Loucy (cell line): ENCODE measurements around the gene BCL2L14.

Source experiments
- H2AFZ ChIP-seq: fragments of 200-600 bp; sonication (generic); 2 replicates; pipeline ENCODE4 v1.6.0; 2016; ENCODE audit warnings: antibody characterized with exemption, mild to moderate bottlenecking, low read length, moderate library complexity
- H3F3A ChIP-seq: fragments of 200-600 bp; 2 replicates; pipeline ENCODE4 v1.6.0; 2016; ENCODE audit warnings: antibody characterized with exemption, low read depth, mild to moderate bottlenecking
- H3K27me3 ChIP-seq: fragments of 200-600 bp; sonication (generic); 2 replicates; pipeline ENCODE4 v1.6.1; 2014; ENCODE audit warnings: low read length, mild to moderate bottlenecking; ENCODE audit not compliant: insufficient read depth, poor library complexity, severe bottlenecking
- H3K36me3 ChIP-seq: fragments of 200-600 bp; sonication (generic); 2 replicates; pipeline ENCODE4 v1.6.1; 2016; ENCODE audit warnings: low read length; ENCODE audit not compliant: insufficient read depth
- H3K4me1 ChIP-seq: fragments of 200-600 bp; sonication (generic); 2 replicates; pipeline ENCODE4 v1.5.1; 2014; ENCODE audit warnings: low read length, mild to moderate bottlenecking; ENCODE audit not compliant: insufficient read depth, poor library complexity, severe bottlenecking
- H3K4me2 ChIP-seq: fragments of 200-600 bp; sonication (generic); 2 replicates; pipeline ENCODE4 v1.6.0; 2014; ENCODE audit warnings: antibody characterized with exemption, low read length, low read depth, mild to moderate bottlenecking; ENCODE audit not compliant: poor library complexity, severe bottlenecking
- H3K4me3 ChIP-seq: fragments of 200-600 bp; sonication (generic); 2 replicates; pipeline ENCODE4 v1.5.1; 2014; ENCODE audit warnings: low read length, mild to moderate bottlenecking, mixed read lengths; ENCODE audit not compliant: poor library complexity, severe bottlenecking
- H3K79me2 ChIP-seq: fragments of 200-600 bp; sonication (generic); 2 replicates; pipeline ENCODE4 v1.6.1; 2014; ENCODE audit warnings: low read length; ENCODE audit not compliant: insufficient read depth
- H3K9ac ChIP-seq: fragments of 200-600 bp; sonication (generic); 2 replicates; pipeline ENCODE4 v1.6.0; 2014; ENCODE audit warnings: mild to moderate bottlenecking, low read depth, low read length, moderate library complexity; ENCODE audit not compliant: poor library complexity, severe bottlenecking
- H3K9me2 ChIP-seq: fragments of 200-600 bp; sonication (generic); replicated peaks from 2 replicates; pipeline ENCODE4 v1.6.1; 2016; ENCODE audit warnings: low read depth, low read length, mixed read lengths
- H3K9me3 ChIP-seq: fragments of 200-600 bp; sonication (generic); 2 replicates; pipeline ENCODE4 v1.6.1; 2014; ENCODE audit warnings: mild to moderate bottlenecking, antibody characterized with exemption, low read length, low read depth; ENCODE audit not compliant: insufficient read depth
- H4K20me1 ChIP-seq: fragments of 200-600 bp; sonication (generic); 2 replicates; pipeline ENCODE4 v1.6.0; 2014; ENCODE audit warnings: antibody characterized with exemption, low read length, mild to moderate bottlenecking; ENCODE audit not compliant: insufficient read depth, poor library complexity, severe bottlenecking
- CTCF ChIP-seq: fragments of 200-600 bp; sonication (generic); conservative IDR thresholded peaks from 2 replicates; pipeline ENCODE4 v1.5.1; 2014; ENCODE audit warnings: mild to moderate bottlenecking, antibody characterized with exemption, low read length
- EZH2phosphoT487 ChIP-seq: fragments of 200-600 bp; IDR thresholded peaks from 2 replicates; pipeline ENCODE4 v1.6.1; 2018; ENCODE audit warnings: antibody characterized with exemption, mild to moderate bottlenecking, moderate library complexity, borderline replicate concordance

Gene BCL2L14

GRCh38 chr12:12091071-12091470, 20.3 kb downstream of the BCL2L14 start:
- H3K27me3 ChIP-seq = no peaks in the 10 kb centered on the region
- H3K36me3 ChIP-seq = no peaks in the 10 kb centered on the region
- no peak overlapping the region for H3K9ac ChIP-seq
- H2AFZ ChIP-seq = no peak overlapping the region
- no peaks in the 10 kb centered on the region for H3K79me2 ChIP-seq
- H4K20me1 ChIP-seq = no peaks in the 10 kb centered on the region
- H3K4me3 ChIP-seq = no peak overlapping the region
- H3K9me3 ChIP-seq = no peaks in the 10 kb centered on the region
- H3K4me1 ChIP-seq = no peaks in the 10 kb centered on the region
- no peaks in the 10 kb centered on the region for H3F3A ChIP-seq
- H3K4me2 ChIP-seq = no peak overlapping the region
- H3K9me2 ChIP-seq = no peaks in the 10 kb centered on the region
- TF ChIP-seq EZH2phosphoT487 (no peak), CTCF (no peak)

DNA sequence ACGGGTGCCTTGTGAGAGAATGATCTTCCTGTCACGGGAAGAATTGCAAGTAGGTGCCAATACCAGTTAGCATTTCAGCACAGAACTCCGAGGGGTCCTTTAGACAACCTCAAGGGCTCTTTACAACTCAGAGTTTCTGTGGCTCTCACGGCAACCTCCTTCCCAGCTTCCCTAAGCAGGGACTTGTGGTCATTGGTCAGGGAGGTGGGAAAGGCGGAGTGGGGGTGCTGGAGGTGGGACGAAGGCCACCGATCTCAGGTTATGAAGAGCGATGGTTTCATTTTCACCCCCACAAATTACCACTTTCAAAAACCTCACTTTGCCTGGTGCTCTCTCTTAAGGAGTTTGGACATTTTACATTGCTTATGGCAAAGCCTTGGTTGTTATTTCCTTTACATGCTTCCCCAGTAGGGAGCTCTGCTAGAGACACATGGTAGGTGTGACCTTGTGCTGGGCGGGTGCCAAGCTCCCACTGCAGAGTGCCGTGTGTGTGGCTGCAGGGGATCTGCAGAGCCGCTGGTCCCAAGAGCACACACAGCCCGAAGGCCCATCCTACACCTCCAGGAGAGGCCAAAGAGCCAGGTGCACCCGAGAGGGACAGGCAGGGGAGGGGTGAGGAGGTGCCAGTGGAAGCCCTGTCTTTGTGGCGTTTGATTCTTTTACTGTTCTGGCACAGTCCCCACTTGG, 21.4 kb downstream of the BCL2L14 start:
- Histone ChIP-seq H3K9me2 (no peaks in the 10 kb centered on the region), H3K36me3 (no peaks in the 10 kb centered on the region), H3K79me2 (no peaks in the 10 kb centered on the region), H3K9me3 (no peaks in the 10 kb centered on the region), H3K4me1 (no peaks in the 10 kb centered on the region), H3K27me3 (no peaks in the 10 kb centered on the region), H3F3A (no peaks in the 10 kb centered on the region), H3K4me3 (no peak overlapping the region), H3K4me2 (no peak overlapping the region), H4K20me1 (no peaks in the 10 kb centered on the region), H3K9ac (no peak overlapping the region), H2AFZ (no peak overlapping the region)
- no peak for TF ChIP-seq EZH2phosphoT487
- no peak for TF ChIP-seq CTCF

DNA sequence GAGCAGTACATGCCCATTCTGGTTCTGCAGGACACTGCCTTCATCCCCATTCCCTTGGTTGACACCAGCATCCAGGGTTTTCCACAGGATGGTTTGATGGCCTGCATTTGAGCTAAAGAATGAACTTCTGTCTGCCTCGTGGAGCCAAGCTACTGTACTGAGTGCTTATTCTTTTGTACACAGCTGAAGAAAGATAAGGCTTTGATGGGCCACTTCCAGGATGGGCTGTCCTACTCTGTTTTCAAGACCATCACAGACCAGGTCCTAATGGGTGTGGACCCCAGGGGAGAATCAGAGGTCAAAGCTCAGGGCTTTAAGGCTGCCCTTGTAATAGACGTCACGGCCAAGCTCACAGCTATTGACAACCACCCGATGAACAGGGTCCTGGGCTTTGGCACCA, 23.7 kb downstream of the BCL2L14 start:
- Histone ChIP-seq H3K4me3 (no peak overlapping the region), H3K27me3 (no peaks in the 10 kb centered on the region)
- TF ChIP-seq EZH2phosphoT487 (no peak), CTCF (no peak)

More for the DNA sequence above, 23.7 kb downstream of the BCL2L14 start:
- Histone ChIP-seq H3K9ac (no peak overlapping the region), H3K9me2 (no peaks in the 10 kb centered on the region), H3K4me2 (no peak overlapping the region), H3K36me3 (no peaks in the 10 kb centered on the region), H4K20me1 (no peaks in the 10 kb centered on the region), H2AFZ (no peak overlapping the region), H3K79me2 (no peaks in the 10 kb centered on the region), H3F3A (no peaks in the 10 kb centered on the region), H3K4me1 (no peaks in the 10 kb centered on the region), H3K9me3 (no peaks in the 10 kb centered on the region)
